Activated T-helper 1 cell treated with anti-CD3 and anti-CD28 coated beads, Interleukin-2, amount 50 U/mL, for 16 hours (primary cell): ENCODE data around the gene SF3A1.

Experiments used
- DNase-seq, 2 donors: peaks; one replicate each; pipeline ENCODE4 v3.0.0-alpha.2; 2020; ENCODE audit warnings: low read depth in 1 of 2, low spot score in 1 of 2

Gene SF3A1

DNA sequence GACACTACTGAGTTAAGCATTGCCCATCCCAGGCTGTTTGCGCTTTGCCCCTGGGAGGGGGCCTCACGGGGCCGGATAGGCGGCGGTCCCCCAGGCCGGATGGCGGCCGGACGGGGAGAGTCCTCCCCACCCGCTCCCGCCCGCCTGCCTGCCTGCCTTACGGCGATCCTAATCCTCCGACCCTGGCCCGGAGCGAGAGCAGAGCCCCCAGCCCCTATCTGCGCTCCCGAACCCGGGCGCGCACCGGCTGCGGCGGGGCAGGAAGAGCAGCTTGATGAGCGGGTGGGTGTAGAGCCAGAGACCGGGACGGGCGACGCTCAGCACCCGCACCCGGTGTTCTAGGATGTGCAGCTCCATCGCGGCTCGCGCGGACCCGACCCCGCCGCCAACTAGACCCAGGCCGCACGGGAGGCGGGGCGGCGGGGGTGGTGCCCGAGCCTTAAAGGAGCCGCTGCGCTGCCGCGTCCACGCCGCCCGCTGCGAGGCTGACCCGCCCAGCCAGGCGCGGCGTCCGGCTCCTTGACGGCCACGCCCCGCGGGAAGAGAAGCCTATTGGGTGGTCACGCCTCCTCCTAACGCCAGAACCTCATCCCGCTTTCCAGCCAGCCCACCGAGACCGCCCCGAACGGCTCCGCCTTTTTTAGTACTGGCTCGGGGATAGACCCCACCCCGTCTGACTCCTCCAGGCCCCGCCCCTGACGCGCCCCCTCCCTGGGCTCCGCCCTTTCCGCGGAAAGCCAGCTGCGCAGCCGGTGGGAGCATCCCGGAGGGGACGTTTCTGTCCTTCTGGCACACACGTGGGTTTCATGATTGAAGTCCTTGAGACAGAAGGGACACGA, 67.3 kb downstream of the SF3A1 start, which contains the start of gene CASTOR1:
Gene CASTOR1, minus strand, starts transcription at position 365 of the 839 bp plus-strand sequence. Its CDS starts 8 bp downstream, at position 357.
- DNase-seq: peak; percentile 76 to 79

- no peak for DNase-seq
Measured at GRCh38 chr22:30288419-30289140, 68.1 kb downstream of the SF3A1 start.

DNA sequence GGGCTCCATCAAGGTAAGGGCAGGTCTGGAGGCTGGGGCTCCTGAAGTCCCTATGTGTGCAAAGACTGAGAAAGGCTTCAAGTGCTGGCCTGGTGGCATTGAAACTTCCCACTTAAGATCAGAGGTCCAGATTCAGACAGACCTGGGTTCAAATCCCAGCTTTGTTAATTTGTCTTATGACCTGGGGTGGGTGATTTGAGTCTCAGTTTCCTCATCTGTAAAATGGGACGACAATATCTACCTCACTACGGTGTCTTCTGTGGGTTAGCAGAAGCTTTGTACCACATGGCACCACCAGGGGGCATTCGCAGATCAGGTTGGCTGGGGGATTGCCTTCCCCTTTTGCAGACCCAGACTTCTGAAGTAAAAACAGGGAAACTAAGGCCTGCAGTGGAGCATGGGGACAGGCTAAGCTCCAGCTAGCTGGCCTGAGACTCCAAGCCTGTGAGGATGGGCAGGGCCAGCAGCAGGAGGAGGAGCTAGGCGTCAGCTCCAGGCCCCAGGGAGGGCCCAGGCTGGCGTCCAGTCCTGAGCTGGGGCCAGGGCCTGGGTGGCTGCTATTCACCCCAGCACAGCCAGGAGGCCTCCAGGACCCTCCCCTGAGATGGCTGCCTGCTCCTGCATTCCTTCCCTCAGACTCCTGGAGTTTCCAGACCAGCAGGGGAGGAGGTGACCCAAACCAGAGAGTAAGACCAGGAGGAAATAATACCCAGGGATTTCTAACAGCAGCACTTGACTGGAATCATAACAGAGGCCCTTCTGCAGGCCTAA, 68.9 kb downstream of the SF3A1 start:
- peak; percentile 76 to 79 for DNase-seq

DNA sequence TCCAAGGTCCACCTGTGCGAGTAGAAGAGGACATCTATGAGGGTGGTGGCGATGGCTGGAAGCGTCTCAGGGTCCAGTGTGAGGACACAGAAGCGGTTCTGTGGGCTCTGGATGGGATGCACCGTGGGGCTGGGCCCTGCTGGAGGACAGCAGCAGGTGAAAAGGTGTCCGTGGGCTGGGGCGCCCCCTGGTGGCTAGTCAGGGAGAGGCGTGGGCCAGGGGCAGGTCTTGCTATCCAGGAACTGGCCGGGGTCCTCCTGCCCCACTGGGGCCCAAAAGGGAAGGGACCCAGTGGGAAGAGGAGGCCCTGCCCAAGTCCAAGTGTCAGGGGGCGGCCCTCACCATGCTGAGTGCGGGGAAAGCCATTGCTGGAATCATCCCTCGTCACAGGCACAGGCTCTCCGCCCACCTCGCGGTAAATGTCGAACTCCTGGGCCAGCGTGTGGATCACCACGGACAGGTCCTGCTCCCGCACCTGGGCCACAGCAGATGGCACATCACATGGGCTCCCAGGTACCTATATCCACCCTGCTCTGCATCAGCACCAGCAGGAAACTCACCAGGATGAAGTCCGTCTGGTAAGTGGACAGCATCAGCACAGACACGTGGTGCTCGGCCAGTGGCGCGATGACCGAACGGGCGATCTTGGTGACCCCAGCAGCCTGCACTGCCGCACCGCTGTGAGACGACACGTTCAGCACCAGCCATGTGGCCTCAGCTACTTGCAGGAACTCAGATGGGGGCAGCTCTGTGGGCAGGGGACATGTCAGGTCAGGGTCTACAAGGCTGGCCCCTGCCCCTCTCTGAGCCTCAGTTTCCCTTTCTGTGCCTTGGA, 69.7 kb downstream of the SF3A1 start:
- DNase-seq: peak; percentile 83

DNA sequence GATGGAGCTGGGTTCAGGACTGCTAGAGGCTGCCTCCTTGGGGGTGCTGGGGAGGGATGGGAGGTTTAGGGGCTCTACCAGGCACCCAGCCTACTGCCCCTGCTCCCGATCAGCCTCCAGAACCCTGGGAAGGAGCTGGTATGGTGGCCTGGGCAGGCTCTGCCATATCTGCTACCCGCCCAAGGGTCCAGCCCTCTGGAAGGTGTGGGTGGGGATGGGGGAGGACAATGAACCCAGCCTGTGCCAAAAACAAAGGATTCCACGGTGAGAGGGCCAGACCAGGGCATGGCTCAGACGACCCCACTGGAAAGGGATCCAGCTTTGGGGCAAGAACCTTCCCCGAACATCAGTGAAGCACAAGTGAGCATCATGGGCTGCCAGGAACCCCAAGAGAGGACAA, 70.4 kb downstream of the SF3A1 start:
- no peak for DNase-seq

- DNase-seq: no peak
Measured at GRCh38 chr22:30285846-30286200, 70.9 kb downstream of the SF3A1 start.

GRCh38 chr22:30285176-30285845, 71.4 kb downstream of the SF3A1 start:
- no peak for DNase-seq

- no peak for DNase-seq
Measured at GRCh38 chr22:30284666-30285065, 72.0 kb downstream of the SF3A1 start.

GRCh38 chr22:30284172-30284571, 72.5 kb downstream of the SF3A1 start:
- no peak for DNase-seq

GRCh38 chr22:30283342-30283741, 73.4 kb downstream of the SF3A1 start:
- no peak for DNase-seq

DNA sequence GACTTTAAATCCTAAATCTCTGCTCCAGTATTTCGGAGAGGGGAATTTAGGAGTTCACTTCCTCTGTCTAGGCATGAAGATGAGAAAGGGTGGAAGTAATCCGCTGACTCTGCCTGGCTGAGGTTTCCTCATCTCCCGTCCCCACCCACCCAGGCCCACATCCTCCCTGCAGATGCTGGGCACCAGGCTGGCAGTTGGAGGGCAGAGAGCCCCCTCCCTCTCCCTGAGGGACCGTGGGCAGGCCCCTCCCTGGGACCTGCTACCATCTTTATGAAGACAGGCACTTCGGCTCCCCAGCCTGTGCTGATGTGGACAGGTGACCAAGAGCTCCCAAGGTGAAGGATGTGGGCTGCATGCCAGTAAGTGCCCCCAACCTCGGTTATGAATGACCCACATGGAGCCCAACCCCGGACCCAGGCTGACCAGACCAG, 74.1 kb downstream of the SF3A1 start:
- DNase-seq: no peak
